HG03108 (cell line): ENCODE data around the gene LSM2.

Experiments
- ATAC-seq: cut with Tn5 transposase; IDR thresholded peaks from one replicate; pipeline ENCODE4 v1.9.1; 2021; ENCODE audit warnings: moderate library complexity; ENCODE audit not compliant: unreplicated experiment

LSM2 gene

DNA sequence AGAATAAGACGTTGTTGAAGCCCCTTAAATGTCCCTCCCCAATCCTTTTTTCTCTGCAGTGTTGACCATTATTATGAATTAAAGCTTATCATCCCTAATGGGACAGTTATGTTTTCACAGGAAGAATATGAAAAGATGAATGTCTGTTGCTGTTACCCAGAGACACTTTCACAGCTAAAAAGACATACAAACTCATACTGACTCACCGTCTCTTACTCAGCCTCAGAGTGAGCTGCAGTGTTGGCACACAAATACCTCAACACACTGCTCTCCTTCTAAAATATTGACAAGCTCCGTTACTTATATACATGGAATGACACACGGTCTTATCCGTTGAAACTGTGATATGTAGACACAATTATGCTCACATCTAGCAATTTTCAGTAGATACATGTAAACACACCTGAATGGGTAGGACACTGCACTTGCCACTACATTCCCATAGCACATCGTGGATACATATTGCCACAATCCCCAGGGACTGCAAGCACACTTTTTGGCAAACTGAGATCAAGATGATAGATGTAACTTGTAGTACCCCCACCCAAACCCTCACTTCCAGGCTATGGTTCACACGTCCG, 53.9 kb downstream of the LSM2 start:
- no peak for ATAC-seq

DNA sequence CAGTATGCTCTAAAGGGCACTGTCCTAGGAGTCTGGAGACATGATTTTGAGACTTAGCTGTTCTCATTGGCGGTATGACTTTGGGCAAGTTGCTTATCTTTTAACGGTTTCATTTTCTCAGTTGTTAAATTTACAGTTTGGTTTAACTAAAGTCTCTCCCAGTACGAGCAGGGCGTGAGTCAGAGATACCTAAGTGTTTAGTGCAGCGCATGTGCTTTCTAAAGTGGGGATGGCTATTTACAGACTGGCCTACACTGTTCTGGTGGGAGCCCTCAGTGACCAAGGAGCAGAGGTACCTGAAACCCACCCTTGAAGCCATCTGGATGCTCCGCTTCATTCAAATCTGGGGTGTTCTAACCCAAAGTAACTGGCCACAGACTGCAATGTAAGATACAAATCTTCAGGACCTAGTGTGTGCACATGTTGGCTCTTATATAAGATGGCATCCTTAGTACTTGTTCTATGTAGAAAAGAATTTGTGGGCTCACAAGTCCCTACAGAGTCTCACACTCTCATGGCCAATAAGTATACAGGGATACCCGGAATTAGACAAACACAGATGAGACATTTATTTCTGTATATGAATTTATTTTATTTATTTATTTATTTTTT, 56.2 kb downstream of the LSM2 start:
- no peak for ATAC-seq

DNA sequence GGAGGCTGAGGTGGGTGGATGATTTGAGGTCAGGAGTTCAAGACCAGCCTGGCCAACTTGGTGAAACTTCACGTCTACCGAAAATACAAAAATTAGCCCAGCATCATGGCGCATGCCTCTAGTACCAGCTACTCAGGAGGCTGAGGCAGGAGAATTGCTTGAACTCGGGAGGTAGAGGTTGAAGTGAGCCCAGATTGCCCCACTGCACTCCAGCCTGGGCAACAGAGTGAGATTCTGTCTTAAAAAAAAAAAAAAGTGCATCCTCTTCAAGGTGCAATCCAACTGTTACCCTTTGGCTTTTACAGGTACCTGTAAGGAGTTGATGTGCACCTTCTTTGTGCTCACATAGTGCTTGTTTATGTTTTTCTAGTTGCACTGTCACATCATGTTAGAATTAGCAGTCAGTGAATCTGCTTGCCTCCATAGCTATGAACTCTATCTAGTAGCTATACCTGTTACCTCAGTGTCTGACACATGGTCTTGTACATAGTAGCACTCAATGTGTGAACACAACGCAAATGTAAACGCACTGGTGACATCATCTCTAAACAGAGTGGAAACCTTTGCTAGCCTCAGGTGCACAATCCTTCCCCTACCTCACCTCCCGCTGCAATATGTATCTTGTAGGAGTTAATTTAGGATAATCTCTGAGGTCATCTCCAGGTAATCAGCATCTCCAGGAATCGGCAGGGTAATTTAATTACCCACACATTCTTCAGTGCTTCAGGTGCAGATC, 57.3 kb downstream of the LSM2 start:
- no peak for ATAC-seq
